Stimulated activated naive CD8-positive, alpha-beta T cell treated with anti-CD3 and anti-CD28 coated beads, Interleukin-15, amount 100 ng/mL, for 72 hours (primary cell): Measurements from ENCODE around the gene NEGR1.

Experiments
- ATAC-seq: fragments of 150-1000 bp; cut with Tn5 transposase; 2 replicates; pipeline ENCODE4 v1.10.0; 2021; ENCODE audit warnings: mild to moderate bottlenecking, moderate library complexity
- DNase-seq, 2 donors: peaks; one replicate each; pipeline ENCODE4 v3.0.0; 2021 to 2022
- H3K27ac Mint-ChIP-seq, 2 donors: one replicate each; pipeline ENCODE4 v1.8.0; 2022; ENCODE audit warnings: mild to moderate bottlenecking in 2 of 2, mixed read lengths in 2 of 2, moderate library complexity in 2 of 2
- H3K27me3 Mint-ChIP-seq: one replicate; pipeline ENCODE4 v1.8.0; 2022; ENCODE audit warnings: mixed read lengths
- H3K4me1 Mint-ChIP-seq: one replicate; pipeline ENCODE4 v1.8.0; 2022; ENCODE audit warnings: mild to moderate bottlenecking, mixed read lengths
- H3K4me3 Mint-ChIP-seq, 2 donors: one replicate each; pipeline ENCODE4 v1.8.0; 2022; ENCODE audit warnings: mild to moderate bottlenecking in 2 of 2, mixed read lengths in 2 of 2, moderate library complexity in 1 of 2
- H3K9me3 Mint-ChIP-seq, 2 donors: one replicate each; pipeline ENCODE4 v1.8.0; 2022; ENCODE audit warnings: mixed read lengths in 2 of 2

The NEGR1 gene

GRCh38 chr1:71850515-71850914 lies 431.8 kb downstream of the NEGR1 start:
- H3K27me3 Mint-ChIP-seq = no peaks in the 10 kb centered on the region
- H3K9me3 Mint-ChIP-seq = peaks cover 0 to 3% of the 10 kb centered on the region in 2 donors
- DNase-seq = no peak
- H3K4me3 Mint-ChIP-seq = no peak overlapping the region
- no peaks in the 10 kb centered on the region for H3K4me1 Mint-ChIP-seq
- peak overlapping the region in 1 of 2 donors; percentile 65 for H3K27ac Mint-ChIP-seq
- ATAC-seq = no peak

- Mint-ChIP-seq H3K27ac (no peak overlapping the region), H3K4me3 (no peak overlapping the region), H3K27me3 (no peaks in the 10 kb centered on the region), H3K4me1 (no peaks in the 10 kb centered on the region), H3K9me3 (no peaks in the 10 kb centered on the region)
- ATAC-seq (no peak), DNase-seq (no peak)
Measured at GRCh38 chr1:71843012-71843411, 439.3 kb downstream of the NEGR1 start.

DNA sequence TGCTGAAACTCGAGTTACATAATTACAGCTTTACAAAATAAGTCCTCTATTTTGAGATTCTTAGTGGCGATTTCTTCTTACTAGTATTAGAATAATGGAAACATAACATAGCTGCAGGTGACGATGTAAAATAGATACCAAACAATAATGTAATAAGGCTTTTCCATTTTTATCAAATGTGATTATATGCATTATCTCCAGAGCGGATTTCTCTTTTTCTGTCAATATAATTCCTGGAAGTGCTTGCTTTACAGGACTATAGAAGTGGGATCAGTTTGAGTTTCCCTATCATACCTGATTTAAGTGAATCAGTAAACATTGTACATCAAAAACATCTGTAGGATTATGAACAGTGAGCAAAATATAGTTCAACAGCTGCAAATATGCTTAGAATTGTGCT lies 442.5 kb downstream of the NEGR1 start:
- no peak for ATAC-seq
- Mint-ChIP-seq H3K27ac (no peak overlapping the region), H3K4me1 (no peaks in the 10 kb centered on the region), H3K4me3 (no peak overlapping the region), H3K9me3 (no peaks in the 10 kb centered on the region), H3K27me3 (no peaks in the 10 kb centered on the region)
- DNase-seq = no peak

DNA sequence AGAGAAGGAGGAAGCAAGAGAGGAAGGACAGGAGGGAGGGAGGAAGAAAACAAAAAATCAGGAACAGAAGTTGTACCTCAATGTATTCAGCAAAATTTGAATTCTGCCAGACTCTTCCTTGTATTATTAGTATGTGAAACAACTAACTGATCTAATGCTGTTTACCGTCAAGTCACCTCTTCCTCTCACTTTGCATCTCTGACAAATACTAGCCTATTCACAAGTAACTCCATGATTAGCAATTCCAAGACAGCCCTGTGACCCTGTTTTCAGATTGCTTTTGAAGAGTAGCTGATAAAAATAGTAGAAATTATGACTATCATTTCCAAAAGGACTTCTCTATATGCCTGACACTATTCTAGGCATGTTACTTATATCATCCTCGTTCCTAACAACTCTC lies 445.4 kb downstream of the NEGR1 start:
- Mint-ChIP-seq H3K4me3 (no peak overlapping the region), H3K9me3 (no peaks in the 10 kb centered on the region), H3K4me1 (no peaks in the 10 kb centered on the region), H3K27me3 (no peaks in the 10 kb centered on the region), H3K27ac (no peak overlapping the region)
- ATAC-seq (no peak), DNase-seq (no peak)

- H3K4me1 Mint-ChIP-seq = no peaks in the 10 kb centered on the region
- H3K27me3 Mint-ChIP-seq = no peaks in the 10 kb centered on the region
- H3K4me3 Mint-ChIP-seq = no peak overlapping the region
- no peak overlapping the region for H3K27ac Mint-ChIP-seq
- H3K9me3 Mint-ChIP-seq = no peaks in the 10 kb centered on the region
- DNase-seq (no peak), ATAC-seq (no peak)
Measured at GRCh38 chr1:71835442-71835813, 446.9 kb downstream of the NEGR1 start.

- ATAC-seq (no peak), DNase-seq (no peak)
- H3K4me1 Mint-ChIP-seq = no peaks in the 10 kb centered on the region
- H3K9me3 Mint-ChIP-seq = no peaks in the 10 kb centered on the region
- H3K27me3 Mint-ChIP-seq = no peaks in the 10 kb centered on the region
- no peak overlapping the region for H3K4me3 Mint-ChIP-seq
- H3K27ac Mint-ChIP-seq = no peak overlapping the region
Measured at GRCh38 chr1:71834601-71835441, 447.5 kb downstream of the NEGR1 start.

DNA sequence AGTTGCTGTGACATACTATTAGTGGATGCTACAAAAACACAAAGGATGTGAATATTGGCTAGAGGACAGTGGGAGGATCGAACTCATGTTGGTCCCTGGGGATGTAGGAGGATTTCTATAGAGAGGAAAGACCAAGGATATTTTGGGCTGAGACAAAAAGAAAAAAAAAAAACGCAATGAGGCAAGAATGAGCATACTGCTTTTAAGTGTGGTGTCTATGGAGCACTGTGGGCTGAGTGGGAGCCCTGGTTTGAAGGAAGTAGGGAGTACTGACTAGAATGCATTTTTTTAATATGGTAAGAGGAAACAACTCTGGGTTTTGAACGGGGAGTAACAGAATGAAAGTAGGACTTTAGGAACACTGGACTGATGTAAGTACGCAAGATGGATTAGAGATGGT lies 450.7 kb downstream of the NEGR1 start:
- no peaks in the 10 kb centered on the region for H3K4me1 Mint-ChIP-seq
- no peaks in the 10 kb centered on the region for H3K27me3 Mint-ChIP-seq
- ATAC-seq = no peak
- H3K27ac Mint-ChIP-seq = no peak overlapping the region
- H3K4me3 Mint-ChIP-seq = no peak overlapping the region
- DNase-seq = no peak
- H3K9me3 Mint-ChIP-seq = no peaks in the 10 kb centered on the region

DNA sequence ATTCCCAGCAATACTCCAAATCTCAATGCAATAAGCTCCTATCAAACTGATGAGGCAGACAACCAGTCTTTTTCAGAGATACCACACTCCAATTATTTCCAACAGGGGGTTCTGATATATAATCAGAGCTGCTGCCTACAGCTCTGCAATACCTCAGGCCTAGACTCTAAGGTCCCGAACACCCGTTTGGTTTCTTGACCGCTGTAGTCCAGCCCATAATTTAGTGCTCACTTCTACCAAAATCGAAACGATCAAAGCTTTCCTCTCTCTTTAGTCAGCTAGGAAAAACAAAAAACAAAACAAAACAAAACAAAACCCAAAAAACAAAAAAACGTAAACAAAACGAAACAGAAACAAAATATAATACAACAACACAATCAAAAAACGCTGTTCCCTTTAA lies 453.0 kb downstream of the NEGR1 start:
- DNase-seq = no peak
- Mint-ChIP-seq H3K27ac (no peak overlapping the region), H3K27me3 (no peaks in the 10 kb centered on the region), H3K4me3 (no peak overlapping the region), H3K4me1 (no peaks in the 10 kb centered on the region), H3K9me3 (no peaks in the 10 kb centered on the region)
- no peak for ATAC-seq

DNA sequence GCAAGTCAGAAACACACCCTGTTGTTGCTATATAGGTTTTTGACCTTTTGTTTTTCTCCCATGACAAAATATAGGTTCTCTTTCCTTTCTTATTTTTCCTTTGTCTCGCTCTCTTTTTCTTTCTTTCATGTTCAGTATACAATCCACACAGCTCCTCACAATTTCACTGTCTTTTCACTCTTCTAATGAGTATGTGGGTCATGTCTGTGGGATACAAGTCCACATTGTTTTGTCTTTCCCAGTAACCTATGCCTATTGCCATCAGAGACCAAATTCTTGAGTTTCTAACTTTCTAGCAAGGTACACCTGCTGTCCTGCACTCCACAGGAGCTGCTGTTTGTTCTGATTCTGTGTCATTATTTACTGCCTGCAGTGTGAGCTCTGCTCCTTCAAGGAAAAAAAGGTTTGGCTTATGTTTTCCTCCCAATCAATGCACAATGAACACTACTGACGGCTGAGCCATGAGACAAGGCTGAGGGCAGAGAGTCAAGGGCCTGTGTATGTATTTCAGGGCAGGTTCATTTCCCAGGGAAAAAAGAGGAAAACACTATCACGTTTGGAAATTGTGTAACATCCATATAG lies 453.8 kb downstream of the NEGR1 start:
- Mint-ChIP-seq H3K27me3 (no peaks in the 10 kb centered on the region), H3K4me1 (no peaks in the 10 kb centered on the region), H3K27ac (no peak overlapping the region), H3K4me3 (no peak overlapping the region), H3K9me3 (no peaks in the 10 kb centered on the region)
- ATAC-seq (no peak), DNase-seq (no peak)

DNA sequence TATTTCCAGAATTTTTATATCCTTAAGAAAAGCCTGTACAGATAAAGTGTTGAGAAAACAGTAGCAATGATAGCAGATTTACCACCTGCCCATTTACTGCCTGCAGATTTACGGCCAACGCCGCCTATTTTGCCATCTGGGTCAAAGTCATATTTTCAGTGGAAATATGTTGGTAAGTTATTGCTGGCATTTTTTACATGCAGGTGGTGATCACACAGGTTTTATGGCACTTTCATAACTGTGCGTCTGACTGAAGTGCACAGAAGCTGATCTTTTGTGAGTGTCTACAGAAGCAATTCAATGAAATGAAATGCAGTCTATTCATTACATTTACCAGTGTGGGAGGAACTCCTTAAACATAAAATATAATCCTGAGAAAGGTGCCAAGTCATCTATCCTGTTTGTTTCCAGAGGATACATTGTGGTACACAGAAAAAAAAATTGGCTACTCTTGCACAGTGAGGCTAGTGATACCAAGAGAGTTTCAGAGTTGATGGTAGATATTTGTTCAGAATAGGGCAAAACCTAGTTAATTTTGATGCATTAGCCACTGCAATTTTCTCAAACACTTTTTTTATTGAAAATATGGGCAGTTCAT lies 458.5 kb downstream of the NEGR1 start:
- DNase-seq (no peak), ATAC-seq (no peak)
- no peak overlapping the region for H3K27ac Mint-ChIP-seq
- H3K4me1 Mint-ChIP-seq = no peaks in the 10 kb centered on the region
- no peaks in the 10 kb centered on the region for H3K9me3 Mint-ChIP-seq
- H3K4me3 Mint-ChIP-seq = no peak overlapping the region
- no peaks in the 10 kb centered on the region for H3K27me3 Mint-ChIP-seq

DNA sequence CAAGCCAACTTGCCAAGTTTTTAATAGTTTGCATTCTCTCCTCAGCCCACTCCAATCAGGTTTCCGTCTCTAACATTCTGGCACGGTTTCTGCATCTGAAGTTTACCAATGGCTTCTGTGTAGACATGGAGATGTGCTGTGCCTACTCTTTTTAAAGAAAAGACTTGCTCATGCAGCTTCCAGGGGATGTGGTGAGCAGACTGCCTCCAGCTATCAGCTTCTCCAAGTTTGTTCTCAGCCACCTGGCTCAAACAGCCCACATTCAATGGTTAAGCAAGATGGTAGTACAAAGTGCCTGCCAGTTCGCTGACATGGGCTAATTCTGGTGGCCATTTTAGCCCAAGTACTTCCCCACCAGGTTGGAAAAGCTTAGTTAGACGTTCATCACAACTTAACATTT lies 465.3 kb downstream of the NEGR1 start:
- ATAC-seq (no peak), DNase-seq (no peak)
- H3K27me3 Mint-ChIP-seq = no peaks in the 10 kb centered on the region
- no peak overlapping the region for H3K27ac Mint-ChIP-seq
- no peaks in the 10 kb centered on the region for H3K4me1 Mint-ChIP-seq
- no peak overlapping the region for H3K4me3 Mint-ChIP-seq
- no peaks in the 10 kb centered on the region for H3K9me3 Mint-ChIP-seq

GRCh38 chr1:71809085-71809484 lies 473.3 kb downstream of the NEGR1 start:
- Mint-ChIP-seq H3K9me3 (no peaks in the 10 kb centered on the region), H3K27me3 (no peaks in the 10 kb centered on the region), H3K4me1 (no peaks in the 10 kb centered on the region), H3K4me3 (no peak overlapping the region), H3K27ac (no peak overlapping the region)
- ATAC-seq (no peak), DNase-seq (no peak)

GRCh38 chr1:71804140-71804539 lies 478.2 kb downstream of the NEGR1 start:
- H3K27ac Mint-ChIP-seq = no peak overlapping the region
- no peaks in the 10 kb centered on the region for H3K27me3 Mint-ChIP-seq
- no peaks in the 10 kb centered on the region for H3K4me1 Mint-ChIP-seq
- H3K9me3 Mint-ChIP-seq = no peaks in the 10 kb centered on the region
- no peak for ATAC-seq
- no peak overlapping the region for H3K4me3 Mint-ChIP-seq
- DNase-seq = no peak

GRCh38 chr1:71796006-71796405 lies 486.3 kb downstream of the NEGR1 start:
- no peak for ATAC-seq
- Mint-ChIP-seq H3K27ac (no peak overlapping the region), H3K27me3 (no peaks in the 10 kb centered on the region), H3K4me1 (no peaks in the 10 kb centered on the region), H3K4me3 (no peak overlapping the region), H3K9me3 (no peaks in the 10 kb centered on the region)
- DNase-seq = no peak

- Mint-ChIP-seq H3K27me3 (no peaks in the 10 kb centered on the region), H3K9me3 (no peaks in the 10 kb centered on the region), H3K27ac (no peak overlapping the region), H3K4me1 (no peaks in the 10 kb centered on the region), H3K4me3 (no peak overlapping the region)
- no peak for ATAC-seq
- DNase-seq = no peak
Measured at GRCh38 chr1:71792264-71792663, 490.1 kb downstream of the NEGR1 start.

- Mint-ChIP-seq H3K4me1 (no peaks in the 10 kb centered on the region), H3K9me3 (peaks cover 0 to 9% of the 10 kb centered on the region in 2 donors), H3K4me3 (no peak overlapping the region), H3K27ac (no peak overlapping the region), H3K27me3 (no peaks in the 10 kb centered on the region)
- no peak for DNase-seq
- ATAC-seq = no peak
Measured at GRCh38 chr1:71788113-71788512, 494.2 kb downstream of the NEGR1 start.
